HepG2 (cell line): ENCODE data around the gene CARMIL3. TPM values are rescaled to one million over a fixed set of nuclear protein-coding genes. Genes with fewer than 3 reads are reported as not detected.

Experiments used
- FOXJ3 ChIP-seq: sonication (generic); formaldehyde crosslinking; IDR thresholded peaks from 2 replicates; pipeline ENCODE4 v1.4.0; 2020; ENCODE audit warnings: missing genetic modification reagents, mild to moderate bottlenecking, borderline replicate concordance
- HOXA7 ChIP-seq: sonication (generic); formaldehyde crosslinking; IDR thresholded peaks from 2 replicates; pipeline ENCODE4 v1.8.1; 2022; ENCODE audit warnings: mild to moderate bottlenecking, missing genetic modification reagents, moderate library complexity
- KAT7 ChIP-seq: IDR thresholded peaks from 2 replicates; pipeline ENCODE4 v1.6.1; 2018; ENCODE audit warnings: borderline replicate concordance, missing compliant biosample characterization
- KMT2A ChIP-seq: sonication (generic); formaldehyde crosslinking; IDR thresholded peaks from 2 replicates; pipeline ENCODE4 v1.4.0; 2020; ENCODE audit warnings: missing genetic modification reagents
- MBD4 ChIP-seq: IDR thresholded peaks from 2 replicates; pipeline ENCODE4 v1.6.1; 2012; ENCODE audit warnings: low read length, inconsistent platforms, borderline replicate concordance
- RNF2 ChIP-seq: fragments of 450-650 bp; conservative IDR thresholded peaks from 2 replicates; pipeline ENCODE4 v1.6.1; 2016; ENCODE audit warnings: low read depth
- SP2 ChIP-seq: sonication (generic); formaldehyde crosslinking; IDR thresholded peaks from 2 replicates; pipeline ENCODE4 v1.5.1; 2020; ENCODE audit warnings: mild to moderate bottlenecking, missing genetic modification reagents
- YY1 ChIP-seq: IDR thresholded peaks from 2 replicates; pipeline ENCODE4 v1.6.1; 2011; ENCODE audit warnings: low read length, low read depth, moderate library complexity, mild to moderate bottlenecking; ENCODE audit not compliant: insufficient read depth, insufficient replicate concordance
- ZNF17 ChIP-seq: sonication (generic); formaldehyde crosslinking; IDR thresholded peaks from 2 replicates; pipeline ENCODE4 v1.5.0; 2020; ENCODE audit warnings: mild to moderate bottlenecking, missing genetic modification reagents
- ZNF274 ChIP-seq: sonication (generic); formaldehyde crosslinking; IDR thresholded peaks from 2 replicates; pipeline ENCODE4 v1.5.1; 2020; ENCODE audit warnings: mild to moderate bottlenecking, missing genetic modification reagents
- ZNF446 ChIP-seq: sonication (generic); formaldehyde crosslinking; IDR thresholded peaks from 2 replicates; pipeline ENCODE4 v1.5.0; 2020; ENCODE audit warnings: mild to moderate bottlenecking, missing genetic modification reagents
- ZNF768 ChIP-seq: sonication (generic); formaldehyde crosslinking; IDR thresholded peaks from 2 replicates; pipeline ENCODE4 v1.4.0; 2020; ENCODE audit warnings: missing genetic modification reagents
- polyA plus RNA-seq, 8 experiments: library from polyadenylated mRNA; depleted of rRNA in 3 of 8; stranded (reverse) in 7 of 8; unstranded in 1 of 8; fragments of >200 nt; fragmentation: Illumina TruSeq in 4 of 8; extraction: Trizol in 4 of 8; gene quantifications; 2 replicates each; pipeline versions ENCODE4 v1.2.1 to v1.2.3, GENCODE V29; 2011 to 2016; ENCODE audit warnings: low read depth in 4 of 8, missing spikeins in 1 of 8, mixed read lengths in 1 of 8; ENCODE audit not compliant: insufficient read depth in 1 of 8
- total RNA-seq, 5 experiments: library from RNA; depleted of rRNA; stranded (reverse); fragments of >200 nt; fragmentation: Illumina TruSeq; extraction: Trizol; gene quantifications; 2 replicates each; pipeline ENCODE4 v1.2.3, GENCODE V29; 2016; ENCODE audit warnings: low read depth in 1 of 5
- TF ChIP-seq, protein P1 (sequence below): sonication (generic); formaldehyde crosslinking; IDR thresholded peaks from 2 replicates; pipeline ENCODE4 v1.4.0; 2020; ENCODE audit warnings: mild to moderate bottlenecking, low read depth, missing genetic modification reagents
- TF ChIP-seq, protein P2 (sequence below): sonication (generic); formaldehyde crosslinking; IDR thresholded peaks from 2 replicates; pipeline ENCODE4 v1.4.0; 2020; ENCODE audit warnings: low read depth, mild to moderate bottlenecking, missing genetic modification reagents
- TF ChIP-seq, protein P3 (sequence below): sonication (generic); formaldehyde crosslinking; IDR thresholded peaks from 2 replicates; pipeline ENCODE4 v1.5.1; 2020; ENCODE audit warnings: mild to moderate bottlenecking, missing genetic modification reagents, moderate library complexity
- TF ChIP-seq, protein P4 (sequence below): sonication (generic); formaldehyde crosslinking; IDR thresholded peaks from 2 replicates; pipeline ENCODE4 v1.4.0; 2020; ENCODE audit warnings: missing genetic modification reagents
- TF ChIP-seq, protein P5 (sequence below), 2 experiments: IDR thresholded peaks; 2 replicates each; pipeline ENCODE4 v1.6.1; 2011 to 2012; ENCODE audit warnings: low read length in 2 of 2, borderline replicate concordance in 1 of 2, low read depth in 1 of 2, mild to moderate bottlenecking in 1 of 2, moderate library complexity in 1 of 2

CARMIL3 gene
- total and polyA plus RNA-seq, 2 of the 13 experiments (the other 11 are each of a cell fraction or from before 2014, with no cell fraction given): 0.27 to 0.55 TPM

DNA sequence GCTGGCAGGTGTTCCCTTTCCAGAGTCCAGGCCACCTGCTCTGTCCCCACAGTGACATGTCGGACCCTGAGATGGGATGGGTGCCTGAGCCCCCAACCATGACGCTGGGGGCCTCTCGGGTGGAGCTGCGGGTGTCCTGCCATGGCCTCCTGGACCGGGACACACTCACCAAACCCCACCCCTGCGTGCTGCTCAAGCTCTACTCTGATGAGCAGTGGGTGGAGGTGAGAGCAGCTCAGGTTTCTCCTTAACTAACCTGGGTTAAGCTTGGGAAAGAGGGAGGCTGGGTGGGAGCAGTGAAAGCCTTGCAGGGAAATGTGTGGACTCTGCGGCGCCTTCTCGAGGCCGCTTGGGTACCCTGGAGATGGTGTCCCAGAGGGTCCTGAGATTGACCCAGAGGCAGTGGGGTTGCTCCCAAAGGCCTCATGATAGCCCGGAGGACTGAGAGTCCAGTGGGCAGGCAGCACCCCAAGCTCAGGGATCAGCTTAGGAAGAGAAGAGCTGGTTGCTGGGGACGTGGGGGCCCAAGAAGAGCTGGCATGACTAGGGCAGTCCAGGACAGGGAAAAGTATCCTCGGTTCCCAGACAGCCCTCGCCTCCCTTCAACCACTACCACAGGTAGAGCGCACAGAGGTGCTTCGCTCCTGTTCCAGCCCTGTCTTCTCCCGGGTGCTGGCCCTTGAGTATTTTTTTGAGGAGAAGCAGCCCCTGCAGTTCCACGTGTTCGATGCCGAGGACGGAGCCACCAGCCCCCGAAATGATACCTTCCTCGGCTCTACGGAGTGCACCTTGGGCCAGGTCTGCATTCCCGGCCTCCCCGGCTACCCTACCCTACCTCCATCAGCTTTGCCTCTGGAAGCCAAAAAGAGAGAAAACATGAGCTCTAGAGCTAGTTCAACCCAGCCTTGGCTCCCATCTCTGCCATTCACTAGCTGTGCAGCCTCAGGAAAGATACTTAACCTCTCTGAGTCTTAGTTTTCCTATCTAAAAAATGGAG, 21.4 kb downstream of the CARMIL3 start (continued):
- TF ChIP-seq, protein P1, sequence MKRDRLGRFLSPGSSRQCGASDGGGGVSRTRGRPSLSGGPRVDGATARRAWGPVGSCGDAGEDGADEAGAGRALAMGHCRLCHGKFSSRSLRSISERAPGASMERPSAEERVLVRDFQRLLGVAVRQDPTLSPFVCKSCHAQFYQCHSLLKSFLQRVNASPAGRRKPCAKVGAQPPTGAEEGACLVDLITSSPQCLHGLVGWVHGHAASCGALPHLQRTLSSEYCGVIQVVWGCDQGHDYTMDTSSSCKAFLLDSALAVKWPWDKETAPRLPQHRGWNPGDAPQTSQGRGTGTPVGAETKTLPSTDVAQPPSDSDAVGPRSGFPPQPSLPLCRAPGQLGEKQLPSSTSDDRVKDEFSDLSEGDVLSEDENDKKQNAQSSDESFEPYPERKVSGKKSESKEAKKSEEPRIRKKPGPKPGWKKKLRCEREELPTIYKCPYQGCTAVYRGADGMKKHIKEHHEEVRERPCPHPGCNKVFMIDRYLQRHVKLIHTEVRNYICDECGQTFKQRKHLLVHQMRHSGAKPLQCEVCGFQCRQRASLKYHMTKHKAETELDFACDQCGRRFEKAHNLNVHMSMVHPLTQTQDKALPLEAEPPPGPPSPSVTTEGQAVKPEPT (CRISPR knock-in tag): no peak
- TF ChIP-seq, protein P2, sequence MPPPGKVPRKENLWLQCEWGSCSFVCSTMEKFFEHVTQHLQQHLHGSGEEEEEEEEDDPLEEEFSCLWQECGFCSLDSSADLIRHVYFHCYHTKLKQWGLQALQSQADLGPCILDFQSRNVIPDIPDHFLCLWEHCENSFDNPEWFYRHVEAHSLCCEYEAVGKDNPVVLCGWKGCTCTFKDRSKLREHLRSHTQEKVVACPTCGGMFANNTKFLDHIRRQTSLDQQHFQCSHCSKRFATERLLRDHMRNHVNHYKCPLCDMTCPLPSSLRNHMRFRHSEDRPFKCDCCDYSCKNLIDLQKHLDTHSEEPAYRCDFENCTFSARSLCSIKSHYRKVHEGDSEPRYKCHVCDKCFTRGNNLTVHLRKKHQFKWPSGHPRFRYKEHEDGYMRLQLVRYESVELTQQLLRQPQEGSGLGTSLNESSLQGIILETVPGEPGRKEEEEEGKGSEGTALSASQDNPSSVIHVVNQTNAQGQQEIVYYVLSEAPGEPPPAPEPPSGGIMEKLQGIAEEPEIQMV (CRISPR knock-in tag): 0 out of 2 replicates have a peak, but pooled peaks have one; percentile 2
- TF ChIP-seq HOXA7 (CRISPR knock-in tag): no peak
- TF ChIP-seq MBD4: no peak
- TF ChIP-seq, protein P3, sequence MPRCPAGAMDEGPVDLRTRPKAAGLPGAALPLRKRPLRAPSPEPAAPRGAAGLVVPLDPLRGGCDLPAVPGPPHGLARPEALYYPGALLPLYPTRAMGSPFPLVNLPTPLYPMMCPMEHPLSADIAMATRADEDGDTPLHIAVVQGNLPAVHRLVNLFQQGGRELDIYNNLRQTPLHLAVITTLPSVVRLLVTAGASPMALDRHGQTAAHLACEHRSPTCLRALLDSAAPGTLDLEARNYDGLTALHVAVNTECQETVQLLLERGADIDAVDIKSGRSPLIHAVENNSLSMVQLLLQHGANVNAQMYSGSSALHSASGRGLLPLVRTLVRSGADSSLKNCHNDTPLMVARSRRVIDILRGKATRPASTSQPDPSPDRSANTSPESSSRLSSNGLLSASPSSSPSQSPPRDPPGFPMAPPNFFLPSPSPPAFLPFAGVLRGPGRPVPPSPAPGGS: no peak
- TF ChIP-seq RNF2: no peak
- TF ChIP-seq FOXJ3 (CRISPR knock-in tag): no peak
- peak; percentile 39; the same call in 1 of the 2 replicates for TF ChIP-seq ZNF274 (CRISPR knock-in tag)
- TF ChIP-seq, protein P4, sequence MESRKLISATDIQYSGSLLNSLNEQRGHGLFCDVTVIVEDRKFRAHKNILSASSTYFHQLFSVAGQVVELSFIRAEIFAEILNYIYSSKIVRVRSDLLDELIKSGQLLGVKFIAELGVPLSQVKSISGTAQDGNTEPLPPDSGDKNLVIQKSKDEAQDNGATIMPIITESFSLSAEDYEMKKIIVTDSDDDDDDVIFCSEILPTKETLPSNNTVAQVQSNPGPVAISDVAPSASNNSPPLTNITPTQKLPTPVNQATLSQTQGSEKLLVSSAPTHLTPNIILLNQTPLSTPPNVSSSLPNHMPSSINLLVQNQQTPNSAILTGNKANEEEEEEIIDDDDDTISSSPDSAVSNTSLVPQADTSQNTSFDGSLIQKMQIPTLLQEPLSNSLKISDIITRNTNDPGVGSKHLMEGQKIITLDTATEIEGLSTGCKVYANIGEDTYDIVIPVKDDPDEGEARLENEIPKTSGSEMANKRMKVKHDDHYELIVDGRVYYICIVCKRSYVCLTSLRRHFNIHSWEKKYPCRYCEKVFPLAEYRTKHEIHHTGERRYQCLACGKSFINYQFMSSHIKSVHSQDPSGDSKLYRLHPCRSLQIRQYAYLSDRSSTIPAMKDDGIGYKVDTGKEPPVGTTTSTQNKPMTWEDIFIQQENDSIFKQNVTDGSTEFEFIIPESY: no peak
- TF ChIP-seq, protein P5, sequence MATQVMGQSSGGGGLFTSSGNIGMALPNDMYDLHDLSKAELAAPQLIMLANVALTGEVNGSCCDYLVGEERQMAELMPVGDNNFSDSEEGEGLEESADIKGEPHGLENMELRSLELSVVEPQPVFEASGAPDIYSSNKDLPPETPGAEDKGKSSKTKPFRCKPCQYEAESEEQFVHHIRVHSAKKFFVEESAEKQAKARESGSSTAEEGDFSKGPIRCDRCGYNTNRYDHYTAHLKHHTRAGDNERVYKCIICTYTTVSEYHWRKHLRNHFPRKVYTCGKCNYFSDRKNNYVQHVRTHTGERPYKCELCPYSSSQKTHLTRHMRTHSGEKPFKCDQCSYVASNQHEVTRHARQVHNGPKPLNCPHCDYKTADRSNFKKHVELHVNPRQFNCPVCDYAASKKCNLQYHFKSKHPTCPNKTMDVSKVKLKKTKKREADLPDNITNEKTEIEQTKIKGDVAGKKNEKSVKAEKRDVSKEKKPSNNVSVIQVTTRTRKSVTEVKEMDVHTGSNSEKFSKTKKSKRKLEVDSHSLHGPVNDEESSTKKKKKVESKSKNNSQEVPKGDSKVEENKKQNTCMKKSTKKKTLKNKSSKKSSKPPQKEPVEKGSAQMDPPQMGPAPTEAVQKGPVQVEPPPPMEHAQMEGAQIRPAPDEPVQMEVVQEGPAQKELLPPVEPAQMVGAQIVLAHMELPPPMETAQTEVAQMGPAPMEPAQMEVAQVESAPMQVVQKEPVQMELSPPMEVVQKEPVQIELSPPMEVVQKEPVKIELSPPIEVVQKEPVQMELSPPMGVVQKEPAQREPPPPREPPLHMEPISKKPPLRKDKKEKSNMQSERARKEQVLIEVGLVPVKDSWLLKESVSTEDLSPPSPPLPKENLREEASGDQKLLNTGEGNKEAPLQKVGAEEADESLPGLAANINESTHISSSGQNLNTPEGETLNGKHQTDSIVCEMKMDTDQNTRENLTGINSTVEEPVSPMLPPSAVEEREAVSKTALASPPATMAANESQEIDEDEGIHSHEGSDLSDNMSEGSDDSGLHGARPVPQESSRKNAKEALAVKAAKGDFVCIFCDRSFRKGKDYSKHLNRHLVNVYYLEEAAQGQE (IDR thresholded peaks at IDR 0.05; ENCODE audit: borderline replicate concordance in 1 of 2, low read depth in 1 of 2, low read length in 2 of 2): no peak
- TF ChIP-seq ZNF768: peak; percentile 84
- no peak for TF ChIP-seq YY1
- no peak for TF ChIP-seq ZNF446 (CRISPR knock-in tag)
- TF ChIP-seq ZNF17 (CRISPR knock-in tag): no peak
- TF ChIP-seq KAT7 (CRISPR knock-in tag): no peak
- TF ChIP-seq SP2 (CRISPR knock-in tag): 0 out of 2 replicates have a peak, but pooled peaks have one; percentile 5
- no peak for TF ChIP-seq KMT2A (CRISPR knock-in tag)
